A204.1 (cell line): Measurements from ENCODE around the gene FAP.

Experiments
- FAIRE-seq: peaks from 2 replicates; lab custom pipeline; 2012; peaks lifted over from hg19 to GRCh38; lab: Jason Lieb, UNC

FAP gene

DNA sequence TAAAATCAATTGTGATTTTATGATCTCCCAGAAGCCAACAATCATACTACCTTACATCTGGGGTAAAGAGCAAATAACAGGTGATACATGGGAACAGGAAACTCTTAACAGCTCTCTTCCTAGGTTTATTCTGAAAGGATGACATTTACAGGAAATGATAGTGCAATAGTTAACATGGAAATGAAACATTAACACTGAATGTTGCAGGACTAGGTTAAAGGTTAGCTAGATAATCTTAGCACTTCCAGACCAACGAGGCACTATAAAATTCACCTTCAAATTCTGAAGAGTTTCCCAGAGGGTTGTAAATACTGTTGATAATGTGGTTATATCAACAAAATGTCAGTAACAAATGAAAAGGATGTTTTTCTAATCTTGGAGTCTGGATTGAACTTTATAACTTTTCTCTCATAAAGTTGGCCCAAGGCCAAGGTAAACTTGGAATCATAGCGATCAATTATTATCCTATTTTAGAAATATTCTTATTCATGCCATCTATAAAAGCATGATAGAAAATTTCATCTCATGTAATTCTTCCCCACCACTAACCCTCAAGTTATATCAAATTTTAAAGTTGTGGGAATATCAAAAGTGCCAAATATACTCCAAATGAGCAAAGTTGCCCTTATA lies 58.3 kb downstream of the FAP start:
- no peak for FAIRE-seq

- FAIRE-seq, result no peak
These were observed 58.9 kb downstream of the FAP start for GRCh38 chr2:162184359-162184758.

GRCh38 chr2:162182395-162182794 lies 60.9 kb downstream of the FAP start:
- no peak for FAIRE-seq

GRCh38 chr2:162177301-162177700 lies 65.9 kb downstream of the FAP start:
- no peak for FAIRE-seq

- FAIRE-seq, result no peak
These were observed 67.5 kb downstream of the FAP start for GRCh38 chr2:162175714-162176113.

GRCh38 chr2:162174746-162175145 lies 68.5 kb downstream of the FAP start:
- no peak for FAIRE-seq

DNA sequence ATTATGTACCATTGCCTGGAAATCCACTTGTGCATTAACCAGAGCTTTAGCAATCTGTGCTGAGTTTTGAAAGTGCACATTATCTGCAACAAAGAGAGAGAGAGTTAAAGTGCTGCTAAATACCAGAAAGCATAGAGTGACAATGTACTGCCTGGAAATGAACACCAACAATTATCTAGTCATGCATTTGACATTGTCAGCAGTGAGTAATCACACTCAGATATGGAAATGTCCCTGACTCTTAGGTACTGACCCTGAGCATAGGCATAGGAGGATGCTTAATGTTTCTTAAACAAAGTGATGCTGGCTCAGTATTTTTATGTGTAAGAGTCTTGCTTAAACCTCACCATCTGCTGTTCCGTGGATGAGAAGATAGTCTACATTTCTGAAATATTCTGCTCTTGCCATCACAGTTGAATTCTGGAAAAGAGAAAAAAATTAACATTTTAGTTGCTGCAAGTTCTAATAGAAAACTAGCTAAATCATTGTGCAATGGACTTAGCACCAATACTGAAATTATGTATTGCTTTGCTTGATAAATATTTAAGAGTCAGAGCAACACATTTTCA lies 70.4 kb downstream of the FAP start:
- FAIRE-seq, result no peak

DNA sequence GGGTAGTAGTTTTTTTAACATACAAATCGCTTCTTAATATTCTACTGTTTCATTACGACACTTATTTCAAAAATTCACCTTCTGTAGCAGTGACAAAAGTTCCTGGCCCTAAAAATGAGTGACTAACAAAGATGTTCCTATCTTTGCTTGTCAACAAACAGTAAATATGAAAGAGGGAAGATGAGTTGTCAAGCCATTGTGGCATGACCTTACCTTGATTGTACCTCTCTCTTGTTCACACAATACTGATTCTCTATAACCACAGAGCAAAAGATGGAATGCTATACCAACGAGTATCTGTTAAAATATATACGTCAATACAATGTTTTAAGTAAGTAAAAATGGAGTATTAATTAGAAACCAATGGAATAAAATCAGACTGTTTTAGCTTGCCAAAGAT lies 76.5 kb downstream of the FAP start:
- FAIRE-seq, result no peak

DNA sequence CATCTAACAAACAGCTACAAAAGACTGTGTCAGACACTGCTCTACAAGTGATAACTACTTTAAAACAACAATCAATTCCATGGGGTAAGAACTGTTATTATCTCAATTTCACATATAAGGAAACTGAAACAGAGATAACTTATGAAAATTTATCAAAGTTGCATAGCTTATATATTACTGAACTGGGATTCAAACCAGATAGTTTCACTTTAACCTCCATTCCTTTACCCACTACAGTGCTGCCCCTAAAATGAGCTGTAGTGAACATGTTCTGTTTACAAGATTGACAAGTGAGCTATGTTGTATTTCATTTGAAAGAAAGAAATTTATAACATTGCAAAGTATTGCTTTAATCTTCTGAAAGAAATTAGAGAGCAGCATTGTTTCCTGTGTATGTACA lies 77.1 kb downstream of the FAP start:
- no peak for FAIRE-seq

- no peak for FAIRE-seq
These were observed 78.4 kb downstream of the FAP start for GRCh38 chr2:162164802-162165201.

- no peak for FAIRE-seq
These were observed 83.8 kb downstream of the FAP start for GRCh38 chr2:162159446-162159845.

GRCh38 chr2:162156149-162156548 lies 87.1 kb downstream of the FAP start:
- FAIRE-seq, result no peak

GRCh38 chr2:162155093-162155492 lies 88.2 kb downstream of the FAP start:
- no peak for FAIRE-seq

- FAIRE-seq, result no peak
These were observed 89.5 kb downstream of the FAP start for GRCh38 chr2:162153608-162154224.

DNA sequence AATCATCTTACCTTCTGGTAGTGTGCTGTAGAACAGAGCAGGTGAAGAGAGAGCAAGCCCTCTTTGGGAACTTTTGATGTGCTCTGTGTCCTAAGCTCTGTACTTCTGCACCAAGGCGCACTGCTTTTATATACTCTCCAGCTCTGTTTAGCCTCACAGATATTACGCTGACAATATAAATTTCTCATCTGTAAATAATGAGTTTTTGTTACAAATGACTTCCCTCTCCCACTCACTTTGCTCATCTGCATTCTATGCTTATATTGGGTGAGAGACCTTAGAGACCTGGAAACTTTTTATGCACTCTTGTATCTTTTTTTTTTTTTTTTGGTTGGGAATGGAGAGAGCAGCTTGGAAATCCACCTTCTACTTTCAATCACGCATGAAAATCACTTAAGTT lies 91.1 kb downstream of the FAP start, which contains the start of gene GCG:
Gene GCG, minus strand, starts transcription at position 101 of the 400 bp plus-strand sequence. CDS start 3,069 bp downstream, outside the sequence.
- FAIRE-seq, result no peak

DNA sequence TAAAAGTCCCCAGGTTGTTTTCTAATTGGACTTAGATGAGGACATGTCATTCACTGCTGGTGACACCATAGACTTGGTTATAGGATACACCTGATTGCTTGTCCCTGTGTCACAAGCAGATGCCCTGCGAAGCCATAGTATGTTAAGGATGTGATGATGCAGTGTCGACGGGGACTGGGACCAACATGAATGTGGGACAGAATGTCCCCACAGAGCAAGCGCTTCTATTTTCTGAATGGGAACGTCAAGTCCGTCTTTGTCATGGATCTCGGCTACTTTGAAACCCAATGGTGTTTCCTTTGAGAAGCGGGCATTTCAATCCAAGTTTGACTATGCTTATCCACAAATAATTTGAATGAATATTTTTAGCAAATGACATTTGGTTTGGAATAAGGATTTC lies 93.3 kb downstream of the FAP start:
- no peak for FAIRE-seq

DNA sequence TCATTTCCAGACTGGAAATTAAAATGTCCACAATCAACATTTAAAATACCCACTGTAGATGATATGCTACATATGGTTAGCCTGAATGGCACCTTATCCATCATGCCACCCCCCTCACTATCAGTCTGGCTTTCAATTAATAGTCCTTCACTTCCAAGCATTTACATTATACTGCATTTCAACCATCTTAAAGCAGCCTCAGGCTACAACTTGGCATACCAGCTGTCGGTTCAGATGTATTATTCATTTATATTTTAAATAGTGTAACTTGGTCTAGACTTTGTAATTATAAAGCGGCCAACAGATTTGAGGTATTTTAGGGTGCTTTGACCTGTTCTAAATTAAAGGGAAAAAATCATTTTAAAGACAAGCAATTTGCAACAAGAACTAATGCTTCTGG lies 93.8 kb downstream of the FAP start:
- no peak for FAIRE-seq

DNA sequence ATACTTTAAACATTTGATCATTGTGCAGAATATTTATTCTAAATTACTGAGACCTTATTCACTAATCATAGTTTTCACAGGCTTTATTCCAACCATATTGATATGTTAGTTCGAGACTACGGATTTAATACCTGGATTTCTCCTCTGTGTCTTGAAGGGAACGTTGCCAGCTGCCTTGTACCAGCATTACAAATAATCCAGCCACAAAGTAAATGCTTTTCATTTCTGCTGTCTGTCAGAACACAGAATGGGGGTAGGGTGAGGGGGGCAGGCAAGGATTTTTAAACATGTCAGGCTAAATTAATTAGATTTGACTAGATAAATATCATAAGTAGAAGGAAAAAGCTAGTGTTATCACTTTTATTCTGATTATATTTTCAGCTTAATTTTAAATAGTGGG lies 94.3 kb downstream of the FAP start:
- FAIRE-seq, result no peak

- no peak for FAIRE-seq
These were observed 99.3 kb downstream of the FAP start for GRCh38 chr2:162143969-162144368.

DNA sequence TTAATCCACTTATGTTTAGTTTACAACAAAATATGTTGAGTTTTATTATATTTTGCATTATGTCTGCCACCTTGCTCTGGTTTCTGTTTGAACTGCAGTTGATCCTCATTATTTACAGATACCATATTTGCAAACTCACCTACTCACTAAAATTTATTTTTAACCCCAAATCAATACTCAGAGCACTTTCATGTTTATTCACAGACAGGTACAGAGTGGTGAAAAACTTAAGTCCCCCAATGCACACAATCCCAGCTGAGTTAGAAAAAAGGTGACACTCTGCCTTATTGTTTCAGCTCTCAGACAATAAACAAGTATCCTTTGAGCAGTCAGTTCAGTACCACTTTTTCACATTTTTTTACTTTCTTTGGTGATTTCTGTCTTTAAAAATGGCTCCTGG lies 104.9 kb downstream of the FAP start:
- FAIRE-seq, result no peak

DNA sequence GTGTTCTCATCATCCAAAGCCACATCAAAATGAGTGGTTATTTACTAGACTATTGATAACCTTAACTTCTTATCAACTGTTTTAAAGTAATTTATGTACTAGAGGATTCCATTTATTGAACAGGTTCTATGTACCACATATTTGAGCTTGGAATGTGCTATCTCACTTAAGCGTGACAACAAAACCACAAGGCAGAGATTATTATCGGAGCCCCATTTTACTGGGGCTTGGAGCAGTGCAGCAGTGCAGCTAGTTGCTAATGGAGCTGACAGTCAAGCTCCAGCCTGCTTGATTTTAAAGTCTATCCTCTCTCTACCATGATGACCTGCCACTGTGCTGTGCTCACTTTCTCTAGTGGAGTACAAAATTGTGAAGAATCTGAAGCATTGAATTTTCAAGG lies 115.8 kb downstream of the FAP start:
- no peak for FAIRE-seq

DNA sequence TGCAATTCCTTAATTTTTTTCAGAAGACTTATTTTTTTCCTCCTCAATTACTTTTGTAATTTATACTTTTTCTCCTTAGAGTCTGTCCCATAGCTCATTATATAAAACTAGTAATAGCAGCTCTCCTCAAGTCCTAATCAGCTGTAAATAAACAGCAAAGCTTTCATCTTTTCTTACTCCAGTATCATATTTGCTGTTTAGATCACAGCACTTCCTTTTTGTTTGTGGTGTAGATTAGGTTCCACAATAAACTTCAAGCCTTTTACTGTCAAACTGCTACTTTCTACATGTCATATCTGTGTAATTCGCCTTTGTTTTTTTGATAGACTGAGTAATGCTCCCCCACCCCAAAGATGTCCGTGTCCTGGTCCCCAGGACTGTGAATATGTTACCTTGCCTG lies 116.7 kb downstream of the FAP start:
- FAIRE-seq, result no peak

DNA sequence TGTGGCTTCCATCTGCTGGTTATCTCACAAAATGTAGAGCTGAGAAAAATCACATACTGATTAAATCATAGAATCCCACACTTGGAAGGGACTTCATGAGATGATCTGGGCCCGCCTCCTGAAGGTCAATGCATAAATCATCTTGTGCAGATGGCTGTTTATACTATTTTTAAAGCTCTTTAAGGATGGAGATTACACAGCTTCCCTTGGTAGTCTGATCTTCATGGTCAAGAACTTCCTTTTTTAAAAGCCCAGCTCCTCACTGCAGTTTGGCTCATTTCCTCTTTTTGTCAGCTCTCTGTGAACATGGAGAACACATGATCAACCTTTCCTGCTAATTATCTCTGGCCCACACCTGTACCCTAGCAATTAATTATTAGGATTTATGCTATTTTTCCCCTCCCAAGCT lies 117.1 kb downstream of the FAP start:
- no peak for FAIRE-seq

DNA sequence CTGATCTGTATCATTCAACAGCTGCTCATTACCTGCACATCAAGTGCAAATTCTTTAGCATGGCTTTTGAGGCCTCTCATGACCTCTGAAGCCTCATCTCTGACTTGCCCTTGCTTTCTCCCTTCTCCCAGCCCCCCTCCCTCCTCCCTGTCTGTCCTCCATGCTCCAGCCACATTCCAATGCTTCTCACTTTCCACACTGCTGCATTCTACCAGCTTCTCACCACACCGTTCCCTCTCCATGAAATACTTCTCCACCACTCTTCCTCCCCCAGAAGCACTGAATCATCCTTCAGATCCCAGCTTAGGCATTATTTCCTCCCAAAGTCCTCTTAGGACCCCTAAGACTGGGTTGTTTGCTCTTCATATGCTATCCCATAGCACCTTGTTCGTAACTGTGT lies 118.1 kb downstream of the FAP start:
- no peak for FAIRE-seq
